Measurements from ENCODE around the gene MED19.
A peak's percentile ranks its signal among the peaks of the same experiment; 100 is the strongest.

MED19 gene

GRCh38 chr11:57745206-57745605 is 33.2 kb upstream of the MED19 start:
- H3K4me3 ChIP-seq (replicated peaks; ENCODE audit: low read depth, low read length) = no peak overlapping the region
- DNase-seq (ENCODE audit: low read depth) = no peak
- TF ChIP-seq CTCF (IDR thresholded peaks at IDR 0.05; ENCODE audit: low read length, missing control alignments) = no peak

DNA sequence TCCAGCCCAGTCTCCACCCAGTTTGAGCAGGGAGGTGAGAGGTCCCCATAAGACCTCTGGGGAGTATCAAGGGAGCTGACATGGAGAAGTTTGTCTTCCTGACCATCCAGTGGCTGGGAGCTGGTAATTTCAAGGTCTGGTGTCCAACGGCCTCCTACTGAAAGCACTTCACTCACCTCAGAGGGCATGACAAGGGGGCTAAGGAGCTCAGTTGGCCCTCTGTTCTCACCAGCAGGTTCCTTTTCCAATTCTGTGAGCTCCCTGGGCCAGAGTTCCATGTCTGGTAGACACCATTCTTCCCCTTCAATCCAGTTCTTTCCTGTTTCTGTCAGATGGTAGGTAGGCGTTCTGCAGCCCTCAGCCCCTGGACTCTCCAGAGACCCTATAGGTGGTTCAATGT is 32.3 kb upstream of the MED19 start:
- no peak overlapping the region for H3K4me3 ChIP-seq (replicated peaks; ENCODE audit: low read depth, low read length)
- TF ChIP-seq CTCF (IDR thresholded peaks at IDR 0.05; ENCODE audit: low read length, missing control alignments) = no peak
- no peak for DNase-seq (ENCODE audit: low read depth)

DNA sequence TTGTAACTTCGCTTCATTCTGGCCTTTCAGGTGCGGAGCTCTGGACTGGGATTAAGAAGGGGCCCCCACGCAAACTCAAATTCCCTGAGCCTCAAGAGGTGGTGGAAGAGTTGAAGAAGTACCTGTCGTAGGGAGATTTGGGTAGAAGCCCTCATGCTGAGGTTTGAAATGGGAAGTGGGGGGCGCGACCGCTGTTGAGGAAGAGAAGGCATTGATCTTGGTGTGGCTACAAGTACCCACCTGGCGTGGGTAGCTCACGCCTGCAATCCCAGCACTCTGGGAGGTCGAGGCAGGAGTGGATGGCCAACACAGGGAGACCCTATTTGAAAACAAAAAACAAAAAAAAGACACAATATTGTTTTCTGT is 30.1 kb upstream of the MED19 start:
- H3K4me3 ChIP-seq (replicated peaks; ENCODE audit: low read depth, low read length) = peak overlapping the region; percentile 95
- DNase-seq (ENCODE audit: low read depth) = no peak
- TF ChIP-seq CTCF (IDR thresholded peaks at IDR 0.05; ENCODE audit: low read length, missing control alignments) = no peak

DNA sequence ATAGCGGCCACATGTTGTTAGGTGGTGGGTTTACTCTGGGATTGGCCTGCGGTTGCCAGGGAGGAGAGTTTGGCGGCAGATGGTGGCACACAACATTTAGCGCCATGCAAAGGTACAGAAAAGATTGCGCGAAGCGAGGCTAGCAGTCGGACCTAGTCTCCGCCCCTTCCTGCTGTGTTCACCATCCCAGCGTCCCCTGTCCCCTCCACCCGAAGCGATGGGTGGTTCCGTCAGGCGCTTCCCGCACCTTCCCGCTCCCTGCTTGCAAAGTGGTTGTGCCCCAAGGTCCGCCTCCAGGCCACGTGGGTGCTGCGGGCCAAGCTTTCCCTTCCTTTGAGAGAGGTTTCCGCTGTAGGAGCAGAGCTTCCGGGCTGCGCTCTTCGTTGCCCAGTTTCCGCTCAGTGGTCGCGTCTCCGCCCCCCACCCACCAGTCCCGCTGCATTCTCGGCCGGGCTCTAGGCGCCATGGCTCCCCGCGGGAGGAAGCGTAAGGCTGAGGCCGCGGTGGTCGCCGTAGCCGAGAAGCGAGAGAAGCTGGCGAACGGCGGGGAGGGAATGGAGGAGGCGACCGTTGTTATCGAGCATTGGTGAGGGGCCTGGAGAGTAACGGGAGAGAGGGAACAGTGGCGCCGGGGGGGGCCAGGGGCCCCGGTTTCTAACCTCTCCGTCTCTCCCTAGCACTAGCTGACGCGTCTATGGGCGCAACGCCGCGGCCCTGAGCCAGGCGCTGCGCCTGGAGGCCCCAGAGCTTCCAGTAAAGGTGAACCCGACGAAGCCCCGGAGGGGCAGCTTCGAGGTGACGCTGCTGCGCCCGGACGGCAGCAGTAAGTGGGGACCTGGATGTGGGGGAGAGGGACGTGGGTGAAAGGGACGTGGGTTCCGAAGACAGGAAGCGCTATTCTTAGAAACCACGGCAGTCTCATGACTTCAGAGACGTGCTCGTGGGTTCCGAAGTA is 29.4 kb upstream of the MED19 start, which contains the start of gene SELENOH:
TSS of gene SELENOH (plus strand) at position 360 of the 955 bp plus-strand sequence. CDS start at position 465, 105 bp downstream.
- DNase-seq (ENCODE audit: low read depth) = peak; percentile 98
- H3K4me3 ChIP-seq (replicated peaks; ENCODE audit: low read depth, low read length) = peak within 1 kb of the TSS; percentile 95
- no peak for TF ChIP-seq CTCF (IDR thresholded peaks at IDR 0.05; ENCODE audit: low read length, missing control alignments)

DNA sequence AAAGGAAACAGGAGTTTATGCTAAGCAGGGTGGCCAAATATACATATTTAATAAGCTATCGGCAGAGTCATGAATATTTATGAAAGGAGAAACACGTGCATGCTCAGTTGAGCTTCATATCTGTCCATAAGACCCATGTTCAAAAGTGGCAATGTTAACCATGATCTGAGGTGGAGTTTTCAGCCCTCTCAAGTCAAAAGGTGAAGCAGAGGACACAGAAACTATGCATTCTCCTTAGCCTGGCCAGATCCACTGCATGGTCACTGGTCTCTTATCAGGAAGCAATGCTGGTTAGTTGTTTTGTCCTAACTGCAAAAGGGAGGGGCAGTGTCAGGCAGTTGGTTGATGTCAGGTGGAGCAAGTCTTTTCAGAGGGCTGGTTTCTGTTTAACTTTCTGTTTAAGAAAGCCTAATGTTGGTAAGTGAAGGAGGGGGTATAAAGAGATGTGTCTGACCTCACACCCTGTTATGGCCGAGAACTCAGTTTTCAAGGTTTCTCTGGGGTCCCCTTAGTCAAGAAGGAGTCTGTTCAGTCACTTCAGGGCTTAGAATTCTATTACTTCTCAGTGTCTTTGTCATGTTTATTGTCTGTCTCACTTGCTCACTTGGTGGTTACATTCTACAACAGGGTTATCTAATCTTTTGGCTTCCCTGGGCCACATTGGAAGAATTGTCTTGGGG is 23.7 kb upstream of the MED19 start:
- no peak for TF ChIP-seq CTCF (IDR thresholded peaks at IDR 0.05; ENCODE audit: low read length, missing control alignments)
- no peak for DNase-seq (ENCODE audit: low read depth)
- no peak overlapping the region for H3K4me3 ChIP-seq (replicated peaks; ENCODE audit: low read depth, low read length)

DNA sequence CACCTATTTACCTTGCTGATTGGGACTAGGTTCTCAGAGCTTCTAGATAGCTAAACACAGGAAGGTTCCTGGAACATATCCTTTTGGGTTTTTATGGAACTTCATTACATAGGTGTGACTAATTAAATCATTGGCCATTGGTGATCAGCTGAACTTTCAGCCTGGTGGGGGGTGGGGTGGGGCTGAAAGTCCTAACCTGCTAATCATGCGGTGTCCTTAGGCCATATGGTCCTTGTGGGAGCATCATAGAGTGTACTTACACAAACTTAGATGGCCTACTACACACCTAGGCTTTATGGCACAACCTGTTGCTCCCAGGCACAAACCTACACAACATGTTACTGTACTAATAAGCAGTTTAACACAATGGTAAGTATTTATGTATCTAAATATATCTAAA is 20.6 kb upstream of the MED19 start:
- no peak overlapping the region for H3K4me3 ChIP-seq (replicated peaks; ENCODE audit: low read depth, low read length)
- TF ChIP-seq CTCF (IDR thresholded peaks at IDR 0.05; ENCODE audit: low read length, missing control alignments) = no peak
- no peak for DNase-seq (ENCODE audit: low read depth)
